Lower leg skin (tissue), 4 donors: ENCODE data around the gene SCD5. TPM values are rescaled to one million over a fixed set of nuclear protein-coding genes. Genes with fewer than 3 reads are reported as not detected.

Experiments used
- DNase-seq, 2 donors: peaks; one replicate each; pipeline ENCODE4 v3.0.0-alpha.2; 2019; ENCODE audit warnings: low spot score in 2 of 2
- H3K4me3 ChIP-seq: fragments of 200-600 bp; sonication (generic); 2 replicates; pipeline ENCODE4 v1.5.1; 2017; ENCODE audit warnings: mild to moderate bottlenecking, low read depth; ENCODE audit not compliant: poor library complexity, severe bottlenecking
- POLR2A ChIP-seq, 2 donors: fragments of 450-650 bp; IDR thresholded peaks; one replicate each; pipeline ENCODE4 v1.6.1; 2016 to 2017; ENCODE audit warnings: antibody characterized with exemption in 2 of 2, mild to moderate bottlenecking in 1 of 2, moderate library complexity in 1 of 2
- WGBS, 2 donors: methylation state at CpG; one replicate each; pipeline ENCODE4 v1.1.5; 2018; 5-methylcytosine and 5-hydroxymethylcytosine counted together
- intact Hi-C: fragments of 100-400 bp; cut with DNase I; formaldehyde crosslinking; loops from one replicate; pipeline ENCODE4 v1.15.0; 2023; ENCODE audit warnings: low total_unique reads
- total RNA-seq, 4 donors: library from RNA; depleted of rRNA; stranded (reverse); fragments of >200 nt; gene quantifications; one replicate each; pipeline ENCODE4 v1.1.0, GENCODE V29; 2016
- TF ChIP-seq, protein P1 (sequence below), 3 donors: fragments of 450-650 bp; IDR thresholded peaks; one replicate each; pipeline ENCODE4 v1.5.1; 2016; ENCODE audit warnings: antibody characterized with exemption in 3 of 3, mild to moderate bottlenecking in 3 of 3, moderate library complexity in 2 of 3

Gene SCD5
- total RNA-seq, 4 donors from 2014 or later, result 4.6 to 16.9 (median 11.6) TPM

DNA sequence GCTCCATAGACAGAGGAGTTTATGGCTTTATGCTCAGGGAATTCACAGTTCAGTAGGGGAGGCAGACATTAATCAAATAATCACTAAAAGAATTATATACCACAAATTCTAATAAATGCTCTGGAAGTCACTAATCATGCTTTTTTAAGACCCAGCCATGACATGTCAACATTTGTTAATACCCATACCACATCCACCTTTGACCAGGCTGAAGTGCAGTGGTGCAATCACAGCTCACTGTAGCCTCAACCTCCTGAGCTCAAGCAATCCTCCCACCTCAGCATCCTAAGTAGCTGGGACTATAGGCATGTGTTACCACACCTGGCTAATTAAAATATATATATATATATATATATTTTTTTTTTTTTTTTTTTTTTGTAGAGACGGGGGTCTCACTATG, 12.8 kb upstream of the SCD5 start:
- WGBS, 2 donors, result 88% methylated on average over 1 of the region's 1 CpG; no CpG with 5 or more reads in 1 of the 2 donors
- TF ChIP-seq, protein P1, sequence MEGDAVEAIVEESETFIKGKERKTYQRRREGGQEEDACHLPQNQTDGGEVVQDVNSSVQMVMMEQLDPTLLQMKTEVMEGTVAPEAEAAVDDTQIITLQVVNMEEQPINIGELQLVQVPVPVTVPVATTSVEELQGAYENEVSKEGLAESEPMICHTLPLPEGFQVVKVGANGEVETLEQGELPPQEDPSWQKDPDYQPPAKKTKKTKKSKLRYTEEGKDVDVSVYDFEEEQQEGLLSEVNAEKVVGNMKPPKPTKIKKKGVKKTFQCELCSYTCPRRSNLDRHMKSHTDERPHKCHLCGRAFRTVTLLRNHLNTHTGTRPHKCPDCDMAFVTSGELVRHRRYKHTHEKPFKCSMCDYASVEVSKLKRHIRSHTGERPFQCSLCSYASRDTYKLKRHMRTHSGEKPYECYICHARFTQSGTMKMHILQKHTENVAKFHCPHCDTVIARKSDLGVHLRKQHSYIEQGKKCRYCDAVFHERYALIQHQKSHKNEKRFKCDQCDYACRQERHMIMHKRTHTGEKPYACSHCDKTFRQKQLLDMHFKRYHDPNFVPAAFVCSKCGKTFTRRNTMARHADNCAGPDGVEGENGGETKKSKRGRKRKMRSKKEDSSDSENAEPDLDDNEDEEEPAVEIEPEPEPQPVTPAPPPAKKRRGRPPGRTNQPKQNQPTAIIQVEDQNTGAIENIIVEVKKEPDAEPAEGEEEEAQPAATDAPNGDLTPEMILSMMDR (IDR thresholded peaks at IDR 0.05), result no peak

DNA sequence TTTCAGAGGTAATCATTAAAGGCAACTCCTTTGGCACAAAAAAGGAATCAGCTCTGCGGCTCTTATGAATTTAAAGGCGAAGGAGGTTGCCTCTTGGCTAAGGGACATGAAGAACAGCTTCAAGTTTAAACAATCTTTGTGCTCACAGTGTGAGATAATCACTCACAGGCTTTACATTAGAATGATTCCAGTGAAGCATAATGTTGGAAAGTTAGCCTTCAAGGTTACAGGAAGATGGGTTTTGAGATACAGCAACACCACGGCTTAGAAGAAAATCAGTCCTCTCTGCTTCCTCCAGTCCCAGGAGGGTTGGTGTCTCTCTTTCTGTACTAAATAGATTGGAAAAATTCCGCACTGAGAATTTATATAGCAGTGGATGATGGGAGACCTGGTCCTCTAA, 11.6 kb upstream of the SCD5 start:
- H3K4me3 ChIP-seq, result no peak overlapping the region
- intact Hi-C loops, result no loop called here
- TF ChIP-seq, protein P1 (IDR thresholded peaks at IDR 0.05), result no peak
- no peak for TF ChIP-seq POLR2A (IDR thresholded peaks at IDR 0.05)
- DNase-seq, result no peak
- 47 to 50% methylated on average over 4 of the region's 4 CpGs for WGBS, 2 donors

More for the DNA sequence above, 12.8 kb upstream of the SCD5 start:
- intact Hi-C loops, result no loop called here
- no peak overlapping the region for H3K4me3 ChIP-seq
- DNase-seq, result no peak

DNA sequence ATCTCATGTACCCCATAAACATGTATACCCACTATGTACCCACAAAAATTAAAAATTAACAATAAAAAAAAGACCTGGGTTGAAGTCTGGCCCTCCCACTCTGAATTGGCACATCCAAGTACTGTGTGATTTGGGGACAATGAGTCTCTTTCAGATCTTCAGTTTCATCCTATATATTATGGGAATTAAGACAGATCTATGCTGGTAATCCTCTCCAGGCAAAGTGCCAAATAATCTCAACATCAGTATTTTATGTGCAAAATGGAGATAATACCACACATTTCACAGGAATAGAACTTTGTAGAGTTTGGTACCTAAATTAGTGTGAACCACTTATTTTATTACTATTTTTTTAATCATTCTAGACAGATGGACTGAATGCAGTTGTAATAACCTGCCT, 11.0 kb upstream of the SCD5 start:
- TF ChIP-seq, protein P1 (IDR thresholded peaks at IDR 0.05), result no peak
- TF ChIP-seq POLR2A (IDR thresholded peaks at IDR 0.05), result no peak

DNA sequence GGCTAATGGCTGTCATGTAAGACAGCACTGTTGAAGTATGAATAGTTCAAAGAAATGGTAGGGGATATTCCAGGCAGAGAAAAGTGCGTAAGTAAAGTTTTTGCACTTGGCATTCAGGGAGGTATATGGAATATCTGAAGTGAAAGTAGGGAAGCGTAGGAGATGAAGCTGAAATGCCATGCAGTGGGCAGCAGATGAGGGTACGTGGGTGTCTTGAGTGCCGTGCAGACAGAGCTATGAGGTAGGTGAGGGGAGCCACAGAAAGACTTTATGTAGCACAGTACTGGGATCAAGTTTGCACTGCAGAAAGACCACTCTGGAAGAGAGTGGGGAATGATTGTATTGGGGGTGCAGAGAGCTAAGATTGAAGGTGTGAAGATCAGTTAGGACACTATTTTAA, 5.2 kb upstream of the SCD5 start:
- no peak for DNase-seq
- TF ChIP-seq, protein P1 (IDR thresholded peaks at IDR 0.05), result no peak
- no peak for TF ChIP-seq POLR2A (IDR thresholded peaks at IDR 0.05)
- no peak overlapping the region for H3K4me3 ChIP-seq
- 90 to 91% methylated on average over 4 of the region's 4 CpGs for WGBS, 2 donors
- intact Hi-C loops, result no loop called here

More for the DNA sequence above, 11.0 kb upstream of the SCD5 start:
- DNase-seq, result no peak
- H3K4me3 ChIP-seq, result no peak overlapping the region
- intact Hi-C loops, result no loop called here

DNA sequence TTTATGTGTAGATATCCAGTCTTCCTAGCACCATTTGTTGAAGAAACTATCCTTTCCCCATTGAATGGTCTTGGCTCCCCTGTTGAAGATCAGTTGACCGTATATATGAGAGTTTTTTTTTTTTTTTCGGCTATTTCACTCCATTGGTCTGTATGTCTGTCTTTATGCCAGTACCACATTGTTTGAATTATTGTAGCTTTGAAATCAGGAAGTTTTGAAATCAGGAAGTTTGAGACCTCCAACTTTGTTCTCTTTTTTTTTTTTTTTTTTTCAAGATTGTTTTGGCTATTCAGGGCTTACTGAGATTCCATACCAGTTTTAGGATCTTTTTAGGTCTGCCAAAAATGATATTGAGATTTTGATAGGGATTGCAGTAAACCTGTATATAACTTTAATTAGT, 4.3 kb upstream of the SCD5 start:
- WGBS, 2 donors, result 62 to 69% methylated on average over 2 of the region's 2 CpGs
- no peak overlapping the region for H3K4me3 ChIP-seq
- TF ChIP-seq, protein P1 (IDR thresholded peaks at IDR 0.05), result no peak
- TF ChIP-seq POLR2A (IDR thresholded peaks at IDR 0.05), result no peak
- DNase-seq, result no peak
- intact Hi-C loops, result no loop called here

DNA sequence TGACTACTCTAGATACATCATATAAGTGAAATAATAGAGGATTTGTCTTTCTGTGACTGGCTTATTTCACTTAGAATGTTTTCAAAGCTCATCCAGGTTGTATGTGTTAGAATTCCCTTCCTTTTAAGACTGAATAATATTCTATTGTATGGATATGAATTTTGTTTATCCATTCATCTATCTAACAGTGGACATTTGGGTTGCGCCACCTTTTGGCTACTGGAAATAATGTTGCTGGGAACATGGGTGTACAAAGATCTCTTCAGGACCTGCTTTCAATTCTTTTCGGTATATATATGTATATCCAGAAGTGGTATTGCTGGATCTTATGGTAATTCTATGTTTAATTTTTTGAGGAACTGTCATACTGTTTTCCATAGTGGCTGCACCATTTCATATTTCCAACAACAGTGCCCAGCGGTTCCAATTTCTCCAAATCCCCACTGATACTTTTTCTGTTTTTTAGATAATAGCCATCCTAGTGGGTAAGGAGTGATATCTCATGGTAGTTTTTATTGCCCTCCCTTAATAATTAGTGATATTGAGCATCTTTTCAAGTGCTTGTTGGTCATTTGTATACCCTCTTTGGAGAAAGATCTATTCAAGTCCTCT, 3.4 kb upstream of the SCD5 start:
- no peak for DNase-seq
- TF ChIP-seq, protein P1 (IDR thresholded peaks at IDR 0.05), result no peak
- no peak for TF ChIP-seq POLR2A (IDR thresholded peaks at IDR 0.05)
- no peak overlapping the region for H3K4me3 ChIP-seq
- intact Hi-C loops, result no loop called here
- 64 to 73% methylated on average over 3 of the region's 3 CpGs for WGBS, 2 donors
